Measurements from ENCODE around the gene TANGO2. TPM values are rescaled to one million over a fixed set of nuclear protein-coding genes. Genes with fewer than 3 reads are reported as not detected.

Gene TANGO2
- total and polyA plus RNA-seq, 9 of the 15 experiments (the other 6 are each of a cell fraction or from before 2014, with no cell fraction given) = 15.5 to 94.9 (median 70.1) TPM

DNA sequence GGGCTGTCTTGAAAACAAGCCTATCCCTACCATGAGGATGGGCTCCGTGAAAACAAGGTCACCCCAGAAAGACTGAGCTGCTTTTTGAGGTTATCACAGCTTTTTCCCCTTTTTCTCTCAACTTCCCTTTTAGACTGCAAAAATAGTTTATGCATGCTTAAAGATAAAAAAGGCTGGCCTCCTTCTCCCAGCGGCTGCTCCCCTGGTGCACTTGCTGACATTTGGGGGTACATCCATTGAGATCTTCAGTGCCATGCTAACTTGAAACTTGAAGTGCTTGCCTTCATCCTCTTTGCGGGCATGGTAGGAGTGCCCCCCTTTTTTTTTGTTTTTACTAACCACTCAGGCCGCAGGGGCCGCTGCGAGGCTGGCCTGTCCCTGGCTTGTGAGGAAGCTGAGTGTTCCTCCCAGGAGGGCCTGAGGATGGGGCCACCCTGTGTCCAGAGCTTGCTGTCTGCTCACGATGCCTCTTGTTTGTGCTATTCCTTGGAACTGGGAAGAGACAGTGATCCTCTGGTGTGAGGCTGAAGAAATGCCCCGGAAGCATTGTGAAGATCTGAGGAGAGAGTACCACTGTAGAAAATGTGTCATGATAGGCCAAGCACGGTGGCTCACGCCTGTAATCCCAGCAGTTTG lies 2.2 kb downstream of the TANGO2 start (continued):
- TF ChIP-seq, protein P1, sequence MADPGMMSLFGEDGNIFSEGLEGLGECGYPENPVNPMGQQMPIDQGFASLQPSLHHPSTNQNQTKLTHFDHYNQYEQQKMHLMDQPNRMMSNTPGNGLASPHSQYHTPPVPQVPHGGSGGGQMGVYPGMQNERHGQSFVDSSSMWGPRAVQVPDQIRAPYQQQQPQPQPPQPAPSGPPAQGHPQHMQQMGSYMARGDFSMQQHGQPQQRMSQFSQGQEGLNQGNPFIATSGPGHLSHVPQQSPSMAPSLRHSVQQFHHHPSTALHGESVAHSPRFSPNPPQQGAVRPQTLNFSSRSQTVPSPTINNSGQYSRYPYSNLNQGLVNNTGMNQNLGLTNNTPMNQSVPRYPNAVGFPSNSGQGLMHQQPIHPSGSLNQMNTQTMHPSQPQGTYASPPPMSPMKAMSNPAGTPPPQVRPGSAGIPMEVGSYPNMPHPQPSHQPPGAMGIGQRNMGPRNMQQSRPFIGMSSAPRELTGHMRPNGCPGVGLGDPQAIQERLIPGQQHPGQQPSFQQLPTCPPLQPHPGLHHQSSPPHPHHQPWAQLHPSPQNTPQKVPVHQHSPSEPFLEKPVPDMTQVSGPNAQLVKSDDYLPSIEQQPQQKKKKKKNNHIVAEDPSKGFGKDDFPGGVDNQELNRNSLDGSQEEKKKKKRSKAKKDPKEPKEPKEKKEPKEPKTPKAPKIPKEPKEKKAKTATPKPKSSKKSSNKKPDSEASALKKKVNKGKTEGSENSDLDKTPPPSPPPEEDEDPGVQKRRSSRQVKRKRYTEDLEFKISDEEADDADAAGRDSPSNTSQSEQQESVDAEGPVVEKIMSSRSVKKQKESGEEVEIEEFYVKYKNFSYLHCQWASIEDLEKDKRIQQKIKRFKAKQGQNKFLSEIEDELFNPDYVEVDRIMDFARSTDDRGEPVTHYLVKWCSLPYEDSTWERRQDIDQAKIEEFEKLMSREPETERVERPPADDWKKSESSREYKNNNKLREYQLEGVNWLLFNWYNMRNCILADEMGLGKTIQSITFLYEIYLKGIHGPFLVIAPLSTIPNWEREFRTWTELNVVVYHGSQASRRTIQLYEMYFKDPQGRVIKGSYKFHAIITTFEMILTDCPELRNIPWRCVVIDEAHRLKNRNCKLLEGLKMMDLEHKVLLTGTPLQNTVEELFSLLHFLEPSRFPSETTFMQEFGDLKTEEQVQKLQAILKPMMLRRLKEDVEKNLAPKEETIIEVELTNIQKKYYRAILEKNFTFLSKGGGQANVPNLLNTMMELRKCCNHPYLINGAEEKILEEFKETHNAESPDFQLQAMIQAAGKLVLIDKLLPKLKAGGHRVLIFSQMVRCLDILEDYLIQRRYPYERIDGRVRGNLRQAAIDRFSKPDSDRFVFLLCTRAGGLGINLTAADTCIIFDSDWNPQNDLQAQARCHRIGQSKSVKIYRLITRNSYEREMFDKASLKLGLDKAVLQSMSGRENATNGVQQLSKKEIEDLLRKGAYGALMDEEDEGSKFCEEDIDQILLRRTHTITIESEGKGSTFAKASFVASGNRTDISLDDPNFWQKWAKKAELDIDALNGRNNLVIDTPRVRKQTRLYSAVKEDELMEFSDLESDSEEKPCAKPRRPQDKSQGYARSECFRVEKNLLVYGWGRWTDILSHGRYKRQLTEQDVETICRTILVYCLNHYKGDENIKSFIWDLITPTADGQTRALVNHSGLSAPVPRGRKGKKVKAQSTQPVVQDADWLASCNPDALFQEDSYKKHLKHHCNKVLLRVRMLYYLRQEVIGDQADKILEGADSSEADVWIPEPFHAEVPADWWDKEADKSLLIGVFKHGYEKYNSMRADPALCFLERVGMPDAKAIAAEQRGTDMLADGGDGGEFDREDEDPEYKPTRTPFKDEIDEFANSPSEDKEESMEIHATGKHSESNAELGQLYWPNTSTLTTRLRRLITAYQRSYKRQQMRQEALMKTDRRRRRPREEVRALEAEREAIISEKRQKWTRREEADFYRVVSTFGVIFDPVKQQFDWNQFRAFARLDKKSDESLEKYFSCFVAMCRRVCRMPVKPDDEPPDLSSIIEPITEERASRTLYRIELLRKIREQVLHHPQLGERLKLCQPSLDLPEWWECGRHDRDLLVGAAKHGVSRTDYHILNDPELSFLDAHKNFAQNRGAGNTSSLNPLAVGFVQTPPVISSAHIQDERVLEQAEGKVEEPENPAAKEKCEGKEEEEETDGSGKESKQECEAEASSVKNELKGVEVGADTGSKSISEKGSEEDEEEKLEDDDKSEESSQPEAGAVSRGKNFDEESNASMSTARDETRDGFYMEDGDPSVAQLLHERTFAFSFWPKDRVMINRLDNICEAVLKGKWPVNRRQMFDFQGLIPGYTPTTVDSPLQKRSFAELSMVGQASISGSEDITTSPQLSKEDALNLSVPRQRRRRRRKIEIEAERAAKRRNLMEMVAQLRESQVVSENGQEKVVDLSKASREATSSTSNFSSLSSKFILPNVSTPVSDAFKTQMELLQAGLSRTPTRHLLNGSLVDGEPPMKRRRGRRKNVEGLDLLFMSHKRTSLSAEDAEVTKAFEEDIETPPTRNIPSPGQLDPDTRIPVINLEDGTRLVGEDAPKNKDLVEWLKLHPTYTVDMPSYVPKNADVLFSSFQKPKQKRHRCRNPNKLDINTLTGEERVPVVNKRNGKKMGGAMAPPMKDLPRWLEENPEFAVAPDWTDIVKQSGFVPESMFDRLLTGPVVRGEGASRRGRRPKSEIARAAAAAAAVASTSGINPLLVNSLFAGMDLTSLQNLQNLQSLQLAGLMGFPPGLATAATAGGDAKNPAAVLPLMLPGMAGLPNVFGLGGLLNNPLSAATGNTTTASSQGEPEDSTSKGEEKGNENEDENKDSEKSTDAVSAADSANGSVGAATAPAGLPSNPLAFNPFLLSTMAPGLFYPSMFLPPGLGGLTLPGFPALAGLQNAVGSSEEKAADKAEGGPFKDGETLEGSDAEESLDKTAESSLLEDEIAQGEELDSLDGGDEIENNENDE (IDR thresholded peaks at IDR 0.05; ENCODE audit: low read depth, low read length) = peak; percentile 36
- TF ChIP-seq ESRRB (CRISPR knock-in tag; IDR thresholded peaks at IDR 0.05; ENCODE audit: borderline replicate concordance) = no peak
- TF ChIP-seq MTF1 (CRISPR knock-in tag; IDR thresholded peaks at IDR 0.05; ENCODE audit: borderline replicate concordance) = 0 out of 2 replicates have a peak, but pooled peaks have one; percentile 45
- TF ChIP-seq, protein P2, sequence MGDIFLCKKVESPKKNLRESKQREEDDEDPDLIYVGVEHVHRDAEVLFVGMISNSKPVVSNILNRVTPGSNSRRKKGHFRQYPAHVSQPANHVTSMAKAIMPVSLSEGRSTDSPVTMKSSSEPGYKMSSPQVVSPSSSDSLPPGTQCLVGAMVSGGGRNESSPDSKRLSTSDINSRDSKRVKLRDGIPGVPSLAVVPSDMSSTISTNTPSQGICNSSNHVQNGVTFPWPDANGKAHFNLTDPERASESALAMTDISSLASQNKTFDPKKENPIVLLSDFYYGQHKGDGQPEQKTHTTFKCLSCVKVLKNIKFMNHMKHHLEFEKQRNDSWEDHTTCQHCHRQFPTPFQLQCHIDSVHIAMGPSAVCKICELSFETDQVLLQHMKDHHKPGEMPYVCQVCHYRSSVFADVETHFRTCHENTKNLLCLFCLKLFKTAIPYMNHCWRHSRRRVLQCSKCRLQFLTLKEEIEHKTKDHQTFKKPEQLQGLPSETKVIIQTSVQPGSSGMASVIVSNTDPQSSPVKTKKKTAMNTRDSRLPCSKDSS (IDR thresholded peaks at IDR 0.05; ENCODE audit: low read depth, partially characterized antibody) = no peak
- 0 out of 2 replicates have a peak, but pooled peaks have one; percentile 9 for TF ChIP-seq SMAD4 (CRISPR knock-in tag; conservative IDR thresholded peaks at IDR 0.05)
- TF ChIP-seq ZNF583 (CRISPR knock-in tag; IDR thresholded peaks at IDR 0.05) = 0 out of 2 replicates have a peak, but pooled peaks have one; percentile 24
- 0 out of 4 replicates have a peak, but pooled peaks of 1 of the 2 experiments have one; percentile 36 for TF ChIP-seq MAZ (CRISPR knock-in tag; conservative IDR thresholded peaks at IDR 0.05 in 1 of 2, IDR thresholded peaks at IDR 0.05 in 1 of 2)
- TF ChIP-seq, protein P3, sequence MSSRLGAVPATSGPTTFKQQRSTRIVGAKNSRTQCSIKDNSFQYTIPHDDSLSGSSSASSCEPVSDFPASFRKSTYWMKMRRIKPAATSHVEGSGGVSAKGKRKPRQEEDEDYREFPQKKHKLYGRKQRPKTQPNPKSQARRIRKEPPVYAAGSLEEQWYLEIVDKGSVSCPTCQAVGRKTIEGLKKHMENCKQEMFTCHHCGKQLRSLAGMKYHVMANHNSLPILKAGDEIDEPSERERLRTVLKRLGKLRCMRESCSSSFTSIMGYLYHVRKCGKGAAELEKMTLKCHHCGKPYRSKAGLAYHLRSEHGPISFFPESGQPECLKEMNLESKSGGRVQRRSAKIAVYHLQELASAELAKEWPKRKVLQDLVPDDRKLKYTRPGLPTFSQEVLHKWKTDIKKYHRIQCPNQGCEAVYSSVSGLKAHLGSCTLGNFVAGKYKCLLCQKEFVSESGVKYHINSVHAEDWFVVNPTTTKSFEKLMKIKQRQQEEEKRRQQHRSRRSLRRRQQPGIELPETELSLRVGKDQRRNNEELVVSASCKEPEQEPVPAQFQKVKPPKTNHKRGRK (tag; IDR thresholded peaks at IDR 0.05) = no peak
- no peak for TF ChIP-seq SLC30A9 (CRISPR knock-in tag; IDR thresholded peaks at IDR 0.05)
- peak; percentile 82 for TF ChIP-seq WHSC1 (IDR thresholded peaks at IDR 0.05; ENCODE audit: low read length)
- no peak for TF ChIP-seq DPF2 (IDR thresholded peaks at IDR 0.05)
- TF ChIP-seq NFATC3 (IDR thresholded peaks at IDR 0.05) = no peak
- TF ChIP-seq POU5F1 (IDR thresholded peaks at IDR 0.05; ENCODE audit: borderline replicate concordance, low read depth, low read length, partially characterized antibody) = peak; percentile 15

All from K562 (cell line).